Fibroblast of villous mesenchyme (primary cell): Measurements from ENCODE around the gene EVA1C. TPM values are rescaled to one million over a fixed set of nuclear protein-coding genes. Genes with fewer than 3 reads are reported as not detected.
A peak's percentile ranks its signal among the peaks of the same experiment; 100 is the strongest.
"Not testable (repeated sequence)": the region's sequence is repeated elsewhere in the genome, so short reads cannot be mapped to it uniquely, and the experiment has no call there.

Experiments used
- DNase-seq: peaks from one replicate; pipeline ENCODE4 v3.0.0-alpha.2; 2010; ENCODE audit warnings: low read depth
- H3K4me3 ChIP-seq: 2 replicates; pipeline ENCODE4 v1.5.1; 2011; ENCODE audit warnings: low read depth, mild to moderate bottlenecking, low read length
- total RNA-seq: library from RNA; depleted of rRNA; stranded (reverse); fragments of >200 nt; gene quantifications from 2 replicates; pipeline ENCODE4 v1.2.3, GENCODE V29; 2012
- TF ChIP-seq, protein P1 (sequence below): IDR thresholded peaks from 2 replicates; pipeline ENCODE4 v1.5.1; 2012; ENCODE audit warnings: low read depth, mild to moderate bottlenecking, low read length; ENCODE audit not compliant: insufficient read depth

Gene EVA1C
- total RNA-seq, 1 donor = 10.8 TPM

DNA sequence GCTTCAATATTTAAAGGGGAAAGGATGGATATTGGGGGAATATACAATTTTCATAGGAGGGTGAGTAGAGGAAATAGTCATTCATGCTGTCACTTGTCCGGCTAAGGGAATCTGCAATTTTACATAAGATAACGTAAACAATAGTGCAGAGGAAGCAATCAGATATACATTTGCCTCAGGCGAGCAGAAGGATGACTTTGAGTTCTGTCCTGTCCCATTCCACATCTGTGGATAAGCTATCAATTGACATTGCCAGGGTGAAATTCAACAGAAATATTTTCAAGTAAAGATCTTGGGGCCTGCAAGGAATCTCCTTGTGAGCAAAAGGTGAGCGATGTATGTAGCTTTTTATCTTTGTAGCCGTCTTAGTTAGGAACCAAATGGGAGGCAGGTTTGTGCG lies 32.6 kb downstream of the EVA1C start:
- no peak overlapping the region for H3K4me3 ChIP-seq
- DNase-seq = no peak

DNA sequence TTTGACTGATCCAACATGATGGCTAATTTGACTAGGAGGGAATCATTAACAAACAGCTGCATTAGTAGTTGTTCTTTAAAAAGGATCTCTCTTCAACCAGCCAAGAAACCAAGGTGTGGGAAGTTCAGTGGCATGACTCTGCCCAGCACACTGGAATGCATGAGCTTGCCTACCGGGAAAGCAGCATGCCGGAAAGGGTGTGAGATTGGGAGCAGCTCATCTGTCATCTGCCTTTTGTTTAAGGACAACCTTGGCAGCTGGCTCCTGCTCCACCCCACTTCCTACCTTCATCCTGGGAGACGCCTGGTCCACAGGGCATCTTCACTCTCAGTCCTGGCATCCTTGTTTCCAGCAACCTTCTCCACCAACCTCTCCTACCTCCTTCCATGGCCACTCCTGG lies 33.9 kb downstream of the EVA1C start:
- DNase-seq, H3K4me3 ChIP-seq: not testable (repeated sequence)

More for the DNA sequence above, 32.6 kb downstream of the EVA1C start:
- TF ChIP-seq, protein P1, sequence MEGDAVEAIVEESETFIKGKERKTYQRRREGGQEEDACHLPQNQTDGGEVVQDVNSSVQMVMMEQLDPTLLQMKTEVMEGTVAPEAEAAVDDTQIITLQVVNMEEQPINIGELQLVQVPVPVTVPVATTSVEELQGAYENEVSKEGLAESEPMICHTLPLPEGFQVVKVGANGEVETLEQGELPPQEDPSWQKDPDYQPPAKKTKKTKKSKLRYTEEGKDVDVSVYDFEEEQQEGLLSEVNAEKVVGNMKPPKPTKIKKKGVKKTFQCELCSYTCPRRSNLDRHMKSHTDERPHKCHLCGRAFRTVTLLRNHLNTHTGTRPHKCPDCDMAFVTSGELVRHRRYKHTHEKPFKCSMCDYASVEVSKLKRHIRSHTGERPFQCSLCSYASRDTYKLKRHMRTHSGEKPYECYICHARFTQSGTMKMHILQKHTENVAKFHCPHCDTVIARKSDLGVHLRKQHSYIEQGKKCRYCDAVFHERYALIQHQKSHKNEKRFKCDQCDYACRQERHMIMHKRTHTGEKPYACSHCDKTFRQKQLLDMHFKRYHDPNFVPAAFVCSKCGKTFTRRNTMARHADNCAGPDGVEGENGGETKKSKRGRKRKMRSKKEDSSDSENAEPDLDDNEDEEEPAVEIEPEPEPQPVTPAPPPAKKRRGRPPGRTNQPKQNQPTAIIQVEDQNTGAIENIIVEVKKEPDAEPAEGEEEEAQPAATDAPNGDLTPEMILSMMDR = no peak

DNA sequence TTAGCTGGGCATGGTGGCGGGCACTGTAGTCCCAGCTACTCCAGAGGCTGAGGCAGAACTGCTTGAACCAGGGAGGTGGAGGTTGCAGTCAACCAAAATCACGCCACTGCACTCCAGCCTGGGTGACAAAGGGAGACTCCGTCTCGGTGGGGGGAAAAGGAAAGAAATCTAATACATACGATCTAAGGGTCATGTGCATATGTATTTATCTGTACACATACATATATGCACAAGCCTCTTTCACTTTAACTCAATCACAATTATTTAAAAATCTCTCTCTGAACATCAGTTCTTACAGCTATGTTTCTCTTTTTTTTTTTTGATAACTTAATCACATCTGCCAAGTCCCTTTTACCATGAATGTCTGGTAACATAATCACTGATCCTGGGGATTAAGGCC lies 34.7 kb downstream of the EVA1C start:
- no peak for DNase-seq
- H3K4me3 ChIP-seq = no peak overlapping the region
- TF ChIP-seq, protein P1 = no peak

DNA sequence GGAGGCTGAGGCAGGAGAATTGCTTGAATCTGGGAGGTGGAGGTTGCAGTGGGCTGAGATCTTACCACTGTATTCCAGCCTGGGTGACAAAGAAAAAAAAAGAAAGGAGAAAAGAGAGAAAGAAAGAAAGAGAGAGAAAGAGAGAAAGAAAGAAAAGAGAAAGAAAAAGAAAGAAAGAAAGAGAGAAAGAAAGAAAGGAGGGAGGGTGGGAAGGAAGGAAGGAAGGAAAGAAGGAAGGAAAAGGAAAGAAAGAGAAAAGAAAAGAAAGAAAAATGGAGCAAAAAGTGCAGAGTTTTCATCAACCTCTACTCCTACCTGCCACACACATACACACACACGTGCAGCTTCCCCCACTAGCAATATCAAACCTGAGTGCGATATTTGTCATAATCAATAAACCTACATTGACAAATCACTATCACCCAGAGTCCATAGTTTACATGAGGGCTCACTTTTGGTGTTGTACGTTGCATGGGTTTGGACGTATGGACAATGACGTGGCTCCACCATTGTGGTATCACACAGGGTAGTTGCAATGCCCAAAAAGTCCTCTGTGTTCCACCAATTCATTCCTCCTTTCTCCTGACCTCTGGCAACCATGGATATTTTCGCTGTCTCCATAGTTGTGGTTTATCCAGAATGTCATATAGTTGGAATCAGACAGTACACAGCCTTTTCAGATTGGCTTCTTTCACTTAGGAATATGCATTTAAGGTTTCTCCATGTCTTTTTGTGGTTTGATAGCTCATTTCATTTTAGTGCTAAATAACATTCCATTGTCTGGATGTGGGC lies 36.5 kb downstream of the EVA1C start:
- TF ChIP-seq, protein P1 = no peak
- DNase-seq = peak; percentile 46
- no peak overlapping the region for H3K4me3 ChIP-seq

DNA sequence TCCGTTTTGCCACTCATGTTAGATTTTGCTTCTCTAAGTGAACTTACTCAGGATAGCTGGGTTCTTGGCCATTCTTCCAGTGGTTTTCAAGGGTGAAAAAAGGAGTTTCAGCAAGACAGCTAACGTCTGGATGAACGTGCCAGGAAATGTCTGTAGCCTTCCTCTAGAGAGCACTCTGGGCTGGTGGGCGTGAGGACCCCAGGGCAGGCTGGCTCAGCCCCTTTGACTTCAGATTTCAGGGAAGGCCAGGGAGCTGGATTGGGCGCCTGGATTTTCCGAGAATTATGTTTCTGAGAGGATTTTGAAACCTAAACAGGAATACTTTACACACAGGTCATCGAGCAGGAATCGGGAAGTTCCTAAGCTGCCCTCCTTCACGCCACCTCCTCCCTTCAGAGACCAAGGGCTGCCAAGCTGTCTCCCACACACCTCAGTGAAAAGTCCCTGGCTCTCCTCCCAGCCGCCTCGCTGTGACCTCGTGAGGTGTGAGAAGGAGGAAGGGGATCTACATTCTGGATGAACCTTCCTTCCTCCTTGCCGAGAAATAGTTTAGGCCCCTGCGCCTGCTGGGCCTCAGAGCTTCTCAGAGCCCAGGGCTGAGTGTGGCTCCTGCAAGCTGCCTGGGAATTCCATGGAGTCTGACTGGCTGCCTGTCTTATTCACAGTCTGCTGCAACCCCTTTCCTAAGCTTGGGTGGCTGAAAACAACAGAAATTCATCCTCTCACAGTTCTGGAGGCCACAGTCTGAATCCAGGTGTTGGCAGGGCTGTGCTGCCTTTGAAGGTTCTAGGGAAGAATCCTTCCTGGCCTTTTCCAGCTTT lies 38.6 kb downstream of the EVA1C start:
- H3K4me3 ChIP-seq = not testable (repeated sequence)
- DNase-seq = peak; percentile 82

DNA sequence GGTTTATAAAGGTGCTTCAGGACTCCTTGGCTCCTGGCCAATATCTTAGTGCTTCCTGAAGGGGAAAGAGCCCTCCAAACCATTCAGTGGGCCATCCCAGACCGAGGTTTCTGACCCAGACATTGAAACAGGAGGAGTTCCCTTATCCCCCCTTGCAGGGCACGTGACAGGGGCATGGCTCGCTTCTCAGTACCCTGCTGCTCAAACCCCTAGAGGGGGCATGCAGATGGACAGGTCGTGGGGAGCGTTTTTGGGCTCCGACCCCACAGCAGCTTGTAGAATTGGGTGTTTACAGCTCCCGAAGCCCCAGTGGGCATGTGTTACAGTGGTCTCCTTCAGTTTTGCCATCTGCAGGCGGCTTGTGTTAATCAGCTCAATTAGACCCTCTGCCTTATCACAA lies 39.7 kb downstream of the EVA1C start:
- not testable (repeated sequence) for DNase-seq, H3K4me3 ChIP-seq

DNA sequence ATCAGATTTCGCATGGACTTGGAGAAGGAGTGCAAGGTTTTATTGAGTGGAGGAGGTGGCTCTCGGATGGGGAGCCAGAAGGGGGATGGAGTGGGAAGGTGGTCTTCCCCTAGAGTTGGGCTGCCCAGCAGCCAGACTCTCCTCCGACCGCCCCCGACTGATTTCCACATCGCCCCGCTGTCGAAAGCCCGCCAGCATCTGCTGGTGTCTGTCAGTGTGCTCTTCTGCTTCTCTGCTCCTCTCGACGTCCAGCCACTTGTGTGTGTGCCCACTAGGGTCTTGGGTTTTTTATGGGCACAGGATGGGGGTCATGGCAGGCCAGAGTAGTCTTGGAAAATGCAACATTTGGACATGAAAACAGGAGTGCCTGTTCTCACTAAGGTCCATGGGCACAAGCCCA lies 40.1 kb downstream of the EVA1C start:
- H3K4me3 ChIP-seq = no peak overlapping the region
- TF ChIP-seq, protein P1 = no peak
- DNase-seq = no peak

DNA sequence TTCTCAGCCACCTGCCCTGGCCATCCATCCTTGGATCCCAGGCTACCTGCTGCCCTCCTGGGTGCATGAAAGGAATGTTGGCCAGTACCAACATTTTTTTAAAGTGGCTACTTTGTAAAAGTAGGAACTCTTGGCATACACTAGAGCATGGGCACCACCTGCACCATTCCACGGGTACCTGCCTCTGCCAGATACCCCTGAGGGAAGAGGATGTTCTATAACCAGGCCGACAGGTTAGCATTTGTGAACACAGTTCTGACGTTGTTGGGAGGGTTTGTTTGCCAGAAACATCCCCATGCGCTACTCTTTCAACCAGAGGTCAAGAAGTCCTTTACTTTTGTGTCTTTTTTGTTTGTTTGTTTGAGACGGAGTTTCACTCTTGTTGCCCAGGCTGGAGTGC lies 43.0 kb downstream of the EVA1C start:
- peak; percentile 28 for DNase-seq
- H3K4me3 ChIP-seq = no peak overlapping the region
- TF ChIP-seq, protein P1 = no peak
